ENCODE data around the gene CDK12. TPM values are rescaled to one million over a fixed set of nuclear protein-coding genes. Genes with fewer than 3 reads are reported as not detected.

CDK12 gene
- total RNA-seq, 1 donor from 2014 or later = 63.0 TPM

GRCh38 chr17:39525801-39526506 is 64.7 kb downstream of the CDK12 start:
- H3K27ac Mint-ChIP-seq (ENCODE audit: unreplicated experiment) = no peak overlapping the region
- TF ChIP-seq CTCF (IDR thresholded peaks at IDR 0.05; ENCODE audit: unreplicated experiment) = no peak
- peaks cover 5% of the 10 kb centered on the region for H3K36me3 Mint-ChIP-seq (ENCODE audit: low read depth, unreplicated experiment)

GRCh38 chr17:39527220-39527813 is 66.0 kb downstream of the CDK12 start:
- Mint-ChIP-seq H3K9me3 (ENCODE audit: unreplicated experiment) (no peaks in the 10 kb centered on the region), H3K36me3 (ENCODE audit: low read depth, unreplicated experiment) (peaks cover 15% of the 10 kb centered on the region), H3K4me3 (ENCODE audit: unreplicated experiment) (no peak overlapping the region), H3K27ac (ENCODE audit: unreplicated experiment) (no peak overlapping the region), H3K27me3 (ENCODE audit: unreplicated experiment) (no peaks in the 10 kb centered on the region), H3K4me1 (ENCODE audit: unreplicated experiment) (peaks cover 33% of the 10 kb centered on the region)
- no peak for TF ChIP-seq CTCF (IDR thresholded peaks at IDR 0.05; ENCODE audit: unreplicated experiment)
- DNase-seq (ENCODE audit: low spot score) = peak; percentile 35

More at GRCh38 chr17:39525801-39526506, 64.7 kb downstream of the CDK12 start:
- Mint-ChIP-seq H3K4me3 (ENCODE audit: unreplicated experiment) (no peak overlapping the region), H3K4me1 (ENCODE audit: unreplicated experiment) (peaks cover 20% of the 10 kb centered on the region), H3K9me3 (ENCODE audit: unreplicated experiment) (no peaks in the 10 kb centered on the region), H3K27me3 (ENCODE audit: unreplicated experiment) (no peaks in the 10 kb centered on the region)
- no peak for DNase-seq (ENCODE audit: low spot score)

GRCh38 chr17:39529455-39529854 is 68.2 kb downstream of the CDK12 start:
- no peak for DNase-seq (ENCODE audit: low spot score)
- Mint-ChIP-seq H3K27ac (ENCODE audit: unreplicated experiment) (peak overlapping the region; percentile 87), H3K36me3 (ENCODE audit: low read depth, unreplicated experiment) (peaks cover 10% of the 10 kb centered on the region), H3K27me3 (ENCODE audit: unreplicated experiment) (no peaks in the 10 kb centered on the region), H3K4me1 (ENCODE audit: unreplicated experiment) (peaks cover 45% of the 10 kb centered on the region), H3K9me3 (ENCODE audit: unreplicated experiment) (no peaks in the 10 kb centered on the region), H3K4me3 (ENCODE audit: unreplicated experiment) (no peak overlapping the region)
- no peak for TF ChIP-seq CTCF (IDR thresholded peaks at IDR 0.05; ENCODE audit: unreplicated experiment)

GRCh38 chr17:39530513-39530912 is 69.2 kb downstream of the CDK12 start:
- peaks cover 10% of the 10 kb centered on the region for H3K36me3 Mint-ChIP-seq (ENCODE audit: low read depth, unreplicated experiment)
- H3K4me1 Mint-ChIP-seq (ENCODE audit: unreplicated experiment) = peaks cover 54% of the 10 kb centered on the region
- peak overlapping the region; percentile 79 for H3K4me3 Mint-ChIP-seq (ENCODE audit: unreplicated experiment)
- no peaks in the 10 kb centered on the region for H3K27me3 Mint-ChIP-seq (ENCODE audit: unreplicated experiment)
- DNase-seq (ENCODE audit: low spot score) = no peak
- H3K9me3 Mint-ChIP-seq (ENCODE audit: unreplicated experiment) = no peaks in the 10 kb centered on the region
- no peak for TF ChIP-seq CTCF (IDR thresholded peaks at IDR 0.05; ENCODE audit: unreplicated experiment)
- peak overlapping the region; percentile 61 for H3K27ac Mint-ChIP-seq (ENCODE audit: unreplicated experiment)

DNA sequence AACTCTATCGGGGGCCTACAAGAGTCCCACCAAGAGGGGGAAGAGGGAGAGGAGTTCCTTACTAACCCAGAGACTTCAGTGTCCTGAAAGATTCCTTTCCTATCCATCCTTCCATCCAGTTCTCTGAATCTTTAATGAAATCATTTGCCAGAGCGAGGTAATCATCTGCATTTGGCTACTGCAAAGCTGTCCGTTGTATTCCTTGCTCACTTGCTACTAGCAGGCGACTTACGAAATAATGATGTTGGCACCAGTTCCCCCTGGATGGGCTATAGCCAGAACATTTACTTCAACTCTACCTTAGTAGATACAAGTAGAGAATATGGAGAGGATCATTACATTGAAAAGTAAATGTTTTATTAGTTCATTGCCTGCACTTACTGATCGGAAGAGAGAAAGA is 70.0 kb downstream of the CDK12 start:
- peaks cover 61% of the 10 kb centered on the region for H3K4me1 Mint-ChIP-seq (ENCODE audit: unreplicated experiment)
- no peak for DNase-seq (ENCODE audit: low spot score)
- H3K36me3 Mint-ChIP-seq (ENCODE audit: low read depth, unreplicated experiment) = peaks cover 10% of the 10 kb centered on the region
- H3K4me3 Mint-ChIP-seq (ENCODE audit: unreplicated experiment) = peak overlapping the region; percentile 3
- no peak for TF ChIP-seq CTCF (IDR thresholded peaks at IDR 0.05; ENCODE audit: unreplicated experiment)
- H3K27me3 Mint-ChIP-seq (ENCODE audit: unreplicated experiment) = no peaks in the 10 kb centered on the region
- H3K27ac Mint-ChIP-seq (ENCODE audit: unreplicated experiment) = peak overlapping the region; percentile 33
- no peaks in the 10 kb centered on the region for H3K9me3 Mint-ChIP-seq (ENCODE audit: unreplicated experiment)
